Measurements from ENCODE around the gene AIG1.
"Not testable (repeated sequence)": the region's sequence is repeated elsewhere in the genome, so short reads cannot be mapped to it uniquely, and the experiment has no call there.

AIG1 gene

DNA sequence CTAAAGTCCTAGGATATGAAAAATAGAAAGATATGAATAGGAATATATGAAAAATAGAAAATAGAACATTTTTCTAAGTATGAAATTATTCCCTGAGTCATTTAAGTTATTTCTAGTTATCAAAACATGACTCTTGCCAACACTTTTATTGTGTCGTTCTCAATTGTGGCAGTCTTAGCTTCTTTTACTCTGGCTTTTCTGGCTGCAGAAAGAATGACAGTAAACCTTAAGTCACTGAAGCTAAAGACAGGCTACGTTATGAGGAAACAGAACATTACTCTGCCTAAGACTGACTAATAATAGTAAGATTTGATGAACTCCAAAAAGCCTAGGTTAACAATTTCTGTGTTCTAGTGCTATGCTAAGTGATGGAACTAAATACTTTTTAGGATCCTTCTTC is 74.6 kb downstream of the AIG1 start:
- DNase-seq: no peak

DNA sequence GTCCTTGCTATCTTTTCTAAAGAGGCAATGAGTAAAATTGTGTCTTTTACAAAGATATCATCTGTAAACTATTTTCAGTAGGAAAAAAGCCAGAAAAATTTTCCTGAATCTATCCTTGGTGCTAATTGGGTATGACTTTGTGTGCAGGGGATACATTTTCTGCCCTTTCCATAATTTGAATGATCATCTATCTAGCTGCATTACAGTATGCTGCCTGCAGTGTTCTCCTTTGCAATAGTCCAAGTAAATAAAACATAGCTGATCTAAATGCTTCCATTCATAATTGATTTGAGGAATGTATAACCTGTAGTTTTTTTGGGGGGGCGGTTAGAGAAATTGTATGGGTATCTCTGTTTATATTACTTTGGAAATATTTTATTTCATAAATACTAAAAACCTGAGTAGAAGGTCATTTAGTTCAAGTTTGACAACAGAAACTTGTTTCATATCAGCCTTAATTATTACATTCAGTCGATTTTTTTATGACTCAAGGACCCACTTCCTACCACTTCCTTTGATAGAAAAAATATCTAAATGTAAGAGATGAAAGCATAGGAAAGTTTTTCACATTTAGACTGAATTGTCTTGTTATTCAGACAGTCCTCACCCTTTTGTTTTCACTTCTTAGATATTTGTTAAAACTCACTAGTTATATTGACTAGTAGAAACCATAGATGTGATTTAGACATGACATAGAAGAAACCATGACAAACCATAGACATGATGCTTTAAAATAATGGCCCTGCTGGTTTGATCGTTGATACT is 75.3 kb downstream of the AIG1 start:
- no peak for DNase-seq

DNA sequence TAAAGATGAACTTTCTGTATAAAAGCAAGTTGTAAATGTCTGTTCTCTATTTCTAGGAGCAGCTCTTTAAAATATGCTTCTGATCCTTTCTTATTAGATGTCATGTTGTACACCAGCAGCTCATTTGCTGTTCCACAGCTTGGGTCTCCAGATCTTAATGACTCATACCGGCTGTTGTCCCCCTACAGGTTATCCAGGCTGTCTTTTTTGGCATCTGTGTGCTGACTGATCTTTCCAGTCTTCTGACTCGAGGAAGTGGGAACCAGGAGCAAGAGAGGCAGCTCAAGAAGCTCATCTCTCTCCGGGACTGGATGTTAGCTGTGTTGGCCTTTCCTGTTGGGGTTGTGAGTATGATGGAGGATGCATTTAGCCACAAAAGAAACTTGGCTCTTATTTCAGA is 76.0 kb downstream of the AIG1 start:
- DNase-seq: no peak

DNA sequence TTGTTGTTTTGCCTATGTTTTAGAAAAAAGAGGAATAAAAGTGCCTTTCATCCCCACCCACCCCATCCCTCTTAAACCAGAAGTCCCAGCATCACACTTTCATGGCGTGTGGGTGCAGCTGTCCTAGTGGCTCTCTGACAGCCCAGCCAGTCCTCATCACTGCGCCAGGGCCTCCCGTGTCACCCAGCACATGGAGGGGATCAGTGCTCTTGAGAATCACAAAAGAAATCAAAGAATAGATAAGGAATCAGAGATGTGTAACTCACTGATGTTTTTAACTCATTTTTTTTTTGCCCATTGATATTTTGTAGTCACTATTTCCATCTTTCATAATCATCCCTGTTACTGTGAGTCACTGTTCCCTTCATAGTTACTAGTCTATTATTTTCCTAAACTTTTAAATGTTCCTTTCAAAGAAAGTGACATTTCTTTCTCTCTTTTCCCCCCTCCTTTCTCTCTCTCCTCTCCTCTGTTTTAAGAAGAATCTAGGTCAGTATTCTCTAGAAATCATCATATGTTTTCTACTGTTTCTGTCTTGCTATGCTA is 78.6 kb downstream of the AIG1 start:
- DNase-seq: peak; percentile 20 to 30

DNA sequence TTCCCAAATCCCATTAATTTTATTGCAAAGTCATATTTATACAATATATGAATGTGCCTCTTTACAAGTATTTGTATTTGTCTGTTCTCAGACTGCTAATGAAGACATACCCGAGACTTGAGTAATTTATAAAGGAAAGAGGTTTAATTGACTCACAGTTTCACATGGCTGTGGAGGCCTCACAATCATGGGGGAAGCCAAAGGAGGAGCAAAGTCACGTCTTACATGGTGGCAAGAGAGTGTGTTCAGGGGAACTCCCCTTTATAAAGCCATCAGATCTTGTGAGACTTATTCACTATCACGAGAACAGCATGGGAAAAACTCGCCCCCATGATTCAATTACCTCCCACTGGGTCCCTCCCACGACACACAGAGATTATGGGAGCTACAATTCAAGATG is 79.2 kb downstream of the AIG1 start:
- DNase-seq: peak; percentile 36 to 63

DNA sequence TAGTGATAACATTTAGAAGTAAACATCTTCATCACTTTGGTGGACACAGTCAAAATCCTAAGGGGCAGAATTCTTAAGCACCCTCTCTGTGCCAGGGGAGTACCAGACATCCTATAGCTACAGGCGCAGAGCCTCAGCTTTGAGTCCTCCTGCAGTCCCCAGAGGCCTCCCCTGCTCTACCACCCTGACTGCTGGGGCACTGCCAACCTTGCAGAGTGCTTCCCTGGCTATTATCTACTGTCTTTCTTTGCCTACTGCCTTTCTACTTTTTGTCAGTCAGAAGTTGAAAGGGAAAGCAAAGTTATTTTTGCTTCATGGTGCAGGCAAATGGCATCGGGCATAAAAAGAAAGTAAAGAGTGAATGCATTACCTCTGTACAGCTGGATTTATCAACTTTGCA is 80.1 kb downstream of the AIG1 start:
- DNase-seq: no peak

DNA sequence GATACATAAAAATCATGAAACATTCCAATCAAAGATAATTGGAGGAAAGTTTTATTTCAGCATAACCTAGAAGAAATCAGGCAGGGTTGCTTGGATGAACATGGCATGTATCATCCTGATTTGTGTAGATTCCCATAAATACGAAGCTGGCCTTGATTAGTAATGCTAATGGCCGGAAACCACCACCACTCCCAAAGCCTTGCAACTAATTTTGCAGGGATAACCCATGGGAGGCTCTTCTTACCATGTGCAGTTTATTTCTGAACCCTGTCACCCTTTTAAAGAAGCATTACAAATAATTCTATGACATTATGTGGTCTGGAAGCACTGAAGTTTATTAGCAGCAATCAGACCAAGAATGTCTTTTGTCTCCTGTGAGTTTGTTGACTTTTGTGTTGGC is 80.8 kb downstream of the AIG1 start:
- no peak for DNase-seq

DNA sequence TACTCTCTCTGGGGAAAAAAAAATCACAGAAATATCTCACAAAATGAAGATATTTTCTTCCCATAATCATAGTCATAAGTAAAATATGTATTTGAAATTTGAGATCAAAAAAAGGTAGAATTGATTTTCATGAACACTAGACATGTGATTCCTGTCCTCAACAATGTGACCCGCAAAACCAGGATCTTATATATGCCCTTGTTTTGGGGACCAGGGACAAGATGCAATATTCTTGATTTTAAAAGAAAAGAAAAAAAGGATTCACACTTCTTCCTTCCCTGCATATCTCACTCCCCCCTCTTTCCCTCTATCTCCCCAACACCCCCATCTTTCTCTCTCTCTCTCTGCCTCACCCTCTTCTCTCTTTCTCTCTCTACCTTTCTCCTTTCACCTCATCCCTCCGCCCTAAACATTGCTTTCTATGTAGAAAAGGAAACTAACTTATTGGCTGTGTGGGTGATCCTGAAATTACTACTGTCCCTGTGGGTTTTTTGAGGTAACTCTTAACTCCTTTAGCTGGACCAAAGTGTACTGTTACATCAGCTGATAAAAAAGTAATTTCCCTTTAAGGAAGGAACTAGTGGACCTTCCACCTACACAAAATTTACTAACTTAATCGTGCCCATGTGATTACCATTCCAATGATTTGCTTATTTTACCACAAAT is 85.6 kb downstream of the AIG1 start:
- no peak for DNase-seq

DNA sequence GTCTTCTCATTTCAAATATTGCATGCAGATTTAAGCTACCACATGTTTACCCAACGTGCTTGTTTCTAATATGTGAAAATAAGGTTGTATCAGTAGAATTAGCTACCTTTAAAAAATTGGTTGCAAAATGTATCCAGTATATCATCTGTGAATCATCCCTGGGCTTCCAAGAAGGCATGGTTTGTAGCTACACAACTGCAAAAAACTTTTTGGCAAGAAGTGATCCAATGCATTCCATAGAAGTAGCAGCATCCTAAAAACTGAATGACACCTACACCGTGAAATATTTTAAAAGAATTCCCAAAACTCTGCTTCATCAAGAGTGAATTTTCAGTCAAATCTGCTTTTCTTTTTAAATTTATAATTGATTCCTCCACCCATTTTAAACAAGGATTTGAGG is 89.1 kb downstream of the AIG1 start:
- no peak for DNase-seq

DNA sequence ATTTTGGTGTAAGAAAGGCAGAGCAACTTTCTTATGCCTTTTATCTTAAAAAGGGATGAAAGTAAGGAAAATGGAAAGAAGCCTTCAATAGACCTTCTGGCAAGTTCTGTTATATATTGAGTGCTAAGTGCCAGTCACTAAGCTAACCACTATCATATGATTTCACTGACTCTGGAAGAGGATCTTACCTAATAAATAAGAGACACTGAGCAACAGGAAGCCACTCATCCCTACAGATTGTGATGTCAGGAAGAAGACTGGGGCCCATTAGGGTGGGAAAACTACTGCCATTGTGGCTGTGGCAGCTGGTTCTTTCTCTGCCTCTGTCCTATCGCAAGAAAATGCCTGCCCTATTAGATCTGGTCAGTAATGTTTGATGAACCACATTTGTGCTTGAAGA is 89.6 kb downstream of the AIG1 start:
- DNase-seq: no peak

DNA sequence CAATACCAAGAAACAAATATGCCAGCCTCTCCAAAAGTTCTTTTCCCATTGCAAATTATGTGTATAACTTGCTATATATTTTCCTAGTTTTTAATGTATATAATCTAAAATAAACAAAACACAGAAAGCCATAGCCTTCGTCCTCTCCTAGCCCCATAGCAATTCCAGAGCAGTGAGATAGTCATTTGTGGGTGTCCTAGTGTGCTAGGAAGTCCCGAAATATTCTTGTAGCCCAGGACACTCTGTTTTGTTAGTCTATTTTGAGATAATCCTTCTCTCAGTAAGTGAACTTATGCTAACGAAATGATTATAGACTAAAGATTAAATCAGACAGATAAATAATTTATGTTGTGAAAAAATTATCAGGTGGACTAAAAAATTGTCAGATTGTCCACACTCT is 90.7 kb downstream of the AIG1 start:
- DNase-seq: no peak

DNA sequence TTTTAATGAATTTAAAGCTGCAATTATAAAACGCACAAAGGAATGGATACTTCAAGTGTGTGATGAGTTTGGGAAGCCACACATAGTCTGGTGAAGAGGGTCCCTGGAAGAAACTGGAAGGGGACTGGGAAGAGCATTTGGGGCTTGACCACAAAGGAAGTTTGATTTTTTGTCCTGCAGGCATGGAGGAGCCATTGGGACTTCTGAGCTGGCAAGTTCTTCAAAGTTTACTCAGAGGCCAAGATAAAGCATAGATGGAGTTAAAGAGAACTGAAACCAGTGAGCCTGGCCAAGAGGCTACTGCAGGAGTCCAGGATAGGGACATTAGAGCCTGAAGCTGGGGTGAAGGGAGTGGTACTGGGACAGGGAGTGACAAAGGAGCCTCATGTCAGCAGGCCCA is 95.0 kb downstream of the AIG1 start:
- no peak for DNase-seq

DNA sequence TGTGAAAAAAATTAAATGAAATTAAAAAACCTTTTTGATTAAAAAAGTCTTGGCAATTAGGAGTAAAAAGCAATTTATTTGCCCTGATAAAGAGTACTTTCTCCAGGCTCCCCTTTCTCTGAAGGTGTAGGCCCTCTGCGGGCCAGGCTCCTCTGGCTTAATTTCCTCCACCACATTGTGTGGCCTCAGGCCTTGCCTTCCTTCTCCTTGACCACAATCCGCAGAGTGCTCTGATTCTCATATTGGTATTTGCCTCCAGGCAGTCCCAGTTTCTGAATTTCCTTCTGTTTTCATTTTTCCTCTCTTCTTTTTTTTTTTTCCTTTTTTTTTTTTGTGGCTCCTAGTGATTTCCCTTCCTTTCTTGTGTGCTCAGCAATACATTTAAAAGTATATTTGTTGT is 96.4 kb downstream of the AIG1 start:
- no peak for DNase-seq

DNA sequence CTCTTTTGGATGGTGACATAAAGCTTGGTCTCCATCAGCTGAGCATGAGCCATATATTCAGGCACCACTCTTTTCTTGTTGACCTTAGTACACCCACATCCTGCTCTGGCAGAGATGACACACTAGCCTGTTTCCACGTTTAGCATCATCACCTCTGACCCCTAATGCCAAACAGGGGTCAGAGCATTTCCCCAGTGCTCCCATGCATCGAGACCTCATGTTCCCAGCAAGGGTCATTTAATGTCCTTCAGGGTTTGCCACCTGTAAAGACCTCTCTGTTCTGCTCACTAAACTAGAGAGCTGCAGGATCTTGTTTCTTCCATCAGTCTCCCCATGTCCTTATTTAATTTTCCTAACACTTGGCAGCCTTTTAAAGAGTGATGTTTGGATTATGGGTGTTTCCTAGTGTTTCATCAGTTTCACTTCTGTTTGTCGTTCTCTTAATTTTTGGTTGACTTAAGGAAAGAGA is 97.5 kb downstream of the AIG1 start:
- no peak for DNase-seq

DNA sequence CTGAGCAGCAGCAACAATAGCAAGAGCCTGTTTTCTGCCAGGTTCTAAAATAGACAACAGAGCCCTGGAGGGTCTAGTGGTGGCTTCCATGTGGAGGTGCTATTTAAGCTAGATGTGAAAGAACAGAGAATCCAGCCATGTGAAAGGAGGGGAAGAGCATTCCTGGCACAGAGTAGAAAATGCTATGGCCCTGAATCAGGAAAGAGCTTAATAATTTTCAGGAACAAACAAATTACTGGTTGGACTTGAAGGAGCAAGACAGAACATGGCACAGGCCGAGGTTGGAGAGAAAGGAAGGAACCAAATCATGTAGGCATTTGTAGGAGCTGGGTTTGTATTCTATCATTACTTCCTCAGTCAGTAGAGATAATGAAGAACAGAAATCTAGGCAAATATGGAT is 98.3 kb downstream of the AIG1 start:
- DNase-seq: no peak

DNA sequence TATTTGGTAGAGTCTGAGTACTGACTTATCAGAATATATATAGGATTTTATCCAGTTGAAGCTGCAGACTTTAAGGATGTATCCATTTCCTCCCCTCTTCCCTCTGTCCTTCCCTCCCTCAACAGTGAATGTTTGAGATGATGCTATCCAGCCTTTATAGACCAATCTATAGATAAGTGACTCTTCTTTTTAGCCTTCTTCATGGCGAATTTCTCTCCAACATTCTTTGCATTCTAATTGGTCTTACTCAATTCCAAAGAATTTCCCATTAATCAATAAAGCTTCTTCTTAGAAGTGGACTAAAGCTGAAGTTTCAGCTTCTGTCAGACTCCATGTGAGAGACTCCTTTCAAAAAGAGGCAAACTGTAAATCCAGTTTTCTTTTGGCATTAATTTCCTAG is 99.3 kb downstream of the AIG1 start:
- no peak for DNase-seq

DNA sequence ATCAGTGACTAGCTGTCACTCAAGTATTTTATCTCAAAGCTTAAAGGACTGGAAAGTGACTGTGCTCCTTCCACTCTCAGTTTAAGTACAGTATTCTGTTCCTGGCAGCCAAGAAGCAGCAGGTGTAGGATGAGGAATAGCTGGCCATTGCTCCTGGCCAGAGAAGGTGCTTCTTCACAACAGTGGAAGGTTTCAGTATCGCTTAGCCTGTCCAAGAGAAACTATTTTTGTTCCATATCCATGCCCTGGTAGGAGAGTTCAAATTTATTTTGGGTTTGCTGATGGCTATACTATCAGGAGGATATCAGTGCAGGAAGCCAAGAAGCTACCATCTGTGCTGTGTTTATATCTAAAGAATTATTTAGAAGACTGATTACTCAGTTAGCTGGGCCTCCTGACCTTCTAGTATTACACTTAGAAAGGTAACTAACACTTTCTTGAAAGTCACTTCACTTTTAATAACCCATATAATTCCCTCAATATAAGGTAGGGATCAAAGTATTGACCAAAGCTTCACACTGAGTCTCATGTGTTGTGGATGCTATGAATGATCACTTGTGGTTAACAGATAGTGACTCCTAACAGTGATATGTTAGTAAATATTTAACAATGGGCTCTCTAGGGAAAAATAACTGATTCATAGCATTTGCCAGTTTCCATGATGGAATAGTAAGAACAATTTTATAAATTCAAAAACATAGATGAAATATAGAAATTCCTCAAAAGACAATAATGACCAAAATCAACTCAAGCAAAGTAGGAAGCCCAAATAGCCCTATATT is 99.9 kb downstream of the AIG1 start:
- no peak for DNase-seq

DNA sequence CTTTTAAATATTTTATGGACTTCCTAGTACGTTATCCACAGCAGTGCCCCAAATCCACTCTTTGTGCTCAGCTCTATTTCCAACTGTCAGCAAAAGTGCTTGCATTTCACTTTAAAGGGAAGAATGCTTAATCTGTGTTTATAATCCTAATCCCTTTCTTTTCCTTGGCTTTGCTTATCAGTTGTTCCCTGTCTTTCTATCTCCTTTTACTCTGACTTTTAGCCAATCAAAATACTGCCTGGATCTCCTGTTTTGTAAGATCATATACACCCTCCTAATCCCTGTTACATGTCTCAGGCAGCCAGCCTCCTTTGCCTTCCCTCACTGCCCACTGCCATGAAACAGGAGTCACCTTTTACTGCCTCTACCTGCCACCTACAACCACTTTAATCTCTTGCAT is 102.9 kb downstream of the AIG1 start:
- DNase-seq: no peak

DNA sequence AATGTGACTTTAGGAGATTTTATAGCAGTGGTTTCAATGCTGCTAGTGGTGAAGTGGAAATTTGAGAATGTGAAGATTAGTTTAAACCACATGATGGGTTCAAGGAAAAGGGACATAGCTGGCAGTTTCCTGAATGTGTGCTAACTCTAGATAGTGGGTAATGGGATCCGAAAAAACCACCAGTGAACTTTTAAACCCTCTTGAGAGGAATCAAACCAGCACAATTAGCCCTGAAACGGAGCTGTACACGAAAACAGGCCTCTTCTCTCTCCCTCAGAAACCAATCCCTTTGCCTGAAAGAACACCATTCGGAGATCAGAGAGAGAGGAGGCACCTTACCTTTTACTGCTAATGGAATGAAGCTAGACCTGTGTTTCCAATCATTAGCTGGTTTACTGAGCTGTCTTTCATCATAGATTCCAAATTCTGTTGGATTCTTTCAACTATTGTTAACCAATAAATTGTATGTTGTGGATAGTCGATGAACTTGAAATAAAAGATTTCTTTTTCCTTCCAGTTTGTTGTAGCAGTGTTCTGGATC is 103.9 kb downstream of the AIG1 start:
- no peak for DNase-seq

DNA sequence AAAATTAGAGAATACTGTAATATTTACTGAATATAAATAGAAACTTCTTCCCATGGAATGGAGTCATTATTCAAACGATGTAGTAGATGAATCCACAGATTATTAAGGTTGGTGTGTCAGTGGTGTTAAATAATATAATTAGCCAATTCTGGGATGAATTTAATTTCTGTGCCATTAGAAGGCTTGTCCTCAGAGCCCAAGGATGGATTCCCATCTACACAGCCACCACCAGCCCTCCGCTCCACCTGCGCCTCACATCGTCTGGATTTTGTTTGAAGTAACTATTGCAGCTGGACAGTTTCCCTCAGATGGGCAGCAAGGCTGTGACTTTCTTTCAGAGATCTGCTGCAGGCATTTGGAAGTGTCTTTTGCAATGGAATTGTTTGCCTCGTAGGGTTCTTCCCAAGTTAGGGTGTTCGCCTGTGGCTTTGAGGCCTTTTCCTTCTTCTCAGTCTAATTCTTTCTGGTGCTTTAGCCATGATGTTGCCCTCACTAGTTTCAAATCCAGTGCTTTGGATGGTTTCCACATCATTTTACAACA is 104.7 kb downstream of the AIG1 start:
- DNase-seq: no peak

DNA sequence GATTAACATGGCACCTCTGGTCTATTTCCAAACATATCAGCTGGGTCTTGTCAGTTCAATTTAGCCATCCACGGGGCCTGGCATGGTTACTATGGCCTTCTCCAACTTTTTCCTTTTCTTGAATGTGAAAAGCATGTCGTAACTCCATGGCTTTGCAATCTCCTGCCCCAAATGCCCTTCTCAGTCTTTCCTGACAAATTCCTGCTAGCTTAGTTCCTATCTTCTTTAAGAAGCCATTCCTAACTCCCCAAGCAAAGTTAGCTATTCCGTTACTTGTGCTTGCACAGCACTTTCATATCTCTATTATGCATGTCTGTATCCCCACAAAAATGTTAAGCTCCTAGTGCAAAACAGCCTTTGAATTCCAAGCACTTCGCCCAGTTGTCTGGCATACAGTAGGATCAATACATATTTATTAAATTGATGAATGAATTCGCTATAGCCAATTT is 105.6 kb downstream of the AIG1 start:
- DNase-seq: no peak

DNA sequence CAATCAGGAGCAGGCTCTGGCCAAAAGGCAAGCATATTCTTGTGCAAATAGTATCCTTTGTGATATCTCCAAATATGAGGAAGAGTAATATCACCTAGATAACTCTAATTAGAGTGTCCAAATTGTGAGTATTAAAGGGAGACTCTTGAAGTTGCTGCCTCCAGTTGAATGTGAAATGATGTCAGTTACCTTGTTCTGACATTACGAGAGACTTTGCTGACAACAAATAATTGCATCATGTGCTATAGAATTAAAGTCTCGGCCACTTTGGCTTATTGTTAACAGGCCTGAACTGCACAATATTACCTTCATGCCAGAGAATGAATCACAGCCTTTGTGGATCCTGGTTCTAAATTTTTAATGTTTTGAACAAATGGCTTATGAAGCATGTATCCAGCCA is 106.5 kb downstream of the AIG1 start:
- DNase-seq: no peak

DNA sequence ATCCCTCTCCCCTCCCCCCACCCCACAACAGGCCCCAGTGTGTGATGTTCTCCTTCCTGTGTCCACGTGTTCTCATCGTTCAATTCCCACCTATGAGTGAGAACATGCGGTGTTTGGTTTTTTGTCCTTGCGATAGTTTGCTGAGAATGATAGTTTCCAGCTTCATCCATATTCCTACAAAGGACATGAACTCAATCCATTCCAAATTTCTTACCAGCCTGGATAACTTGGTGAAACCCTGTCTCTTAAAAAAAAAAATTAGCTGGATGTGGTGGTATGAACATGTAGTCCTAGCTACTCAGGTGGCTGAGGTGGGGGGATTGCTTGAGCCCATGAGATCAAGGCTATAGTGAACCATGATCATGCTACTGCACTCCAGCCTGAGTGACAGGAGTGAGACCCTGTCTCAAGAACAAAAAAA is 107.7 kb downstream of the AIG1 start:
- DNase-seq: not testable (repeated sequence)

Data from stimulated activated CD4-positive, alpha-beta T cell treated with anti-CD3 and anti-CD28 coated beads, Interleukin-2, amount 100 ng/mL, for 24 hours (primary cell).